HL-60 (cell line): Measurements from ENCODE around the gene IFITM1.

Experiments
- GABPA ChIP-seq: IDR thresholded peaks from 2 replicates; pipeline ENCODE4 v1.6.1; 2012; ENCODE audit warnings: low read depth
- POLR2AphosphoS5 ChIP-seq: IDR thresholded peaks from 2 replicates; pipeline ENCODE4 v1.6.1; 2012; ENCODE audit warnings: low read depth
- SPI1 ChIP-seq: IDR thresholded peaks from 2 replicates; pipeline ENCODE4 v1.6.1; 2012; ENCODE audit warnings: low read depth, mild to moderate bottlenecking, borderline replicate concordance
- TF ChIP-seq, protein P1 (sequence below): IDR thresholded peaks from one replicate; pipeline ENCODE4 v1.5.1; 2011; ENCODE audit warnings: low read length, control low read depth, inconsistent platforms; ENCODE audit not compliant: insufficient read depth
- TF ChIP-seq, protein P2 (sequence below): IDR thresholded peaks from 2 replicates; pipeline ENCODE4 v1.6.1; 2012; ENCODE audit warnings: low read depth; ENCODE audit not compliant: insufficient replicate concordance

DNA sequence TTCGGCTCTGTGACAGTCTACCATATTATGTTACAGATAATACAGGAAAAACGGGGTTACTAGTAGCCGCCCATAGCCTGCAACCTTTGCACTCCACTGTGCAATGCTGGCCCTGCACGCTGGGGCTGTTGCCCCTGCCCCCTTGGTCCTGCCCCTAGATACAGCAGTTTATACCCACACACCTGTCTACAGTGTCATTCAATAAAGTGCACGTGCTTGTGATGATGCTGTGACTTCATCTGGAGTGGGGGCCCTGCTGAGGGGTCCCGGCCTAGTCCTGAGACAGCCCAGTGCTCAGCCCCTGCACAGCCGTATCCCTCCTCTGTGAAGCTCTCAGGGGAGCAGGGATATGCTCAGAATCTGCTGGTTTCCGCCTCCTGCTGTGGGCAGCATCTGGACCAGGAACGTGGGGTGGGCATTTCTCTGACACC lies 1.2 kb downstream of the IFITM1 start:
- TF ChIP-seq, protein P1, sequence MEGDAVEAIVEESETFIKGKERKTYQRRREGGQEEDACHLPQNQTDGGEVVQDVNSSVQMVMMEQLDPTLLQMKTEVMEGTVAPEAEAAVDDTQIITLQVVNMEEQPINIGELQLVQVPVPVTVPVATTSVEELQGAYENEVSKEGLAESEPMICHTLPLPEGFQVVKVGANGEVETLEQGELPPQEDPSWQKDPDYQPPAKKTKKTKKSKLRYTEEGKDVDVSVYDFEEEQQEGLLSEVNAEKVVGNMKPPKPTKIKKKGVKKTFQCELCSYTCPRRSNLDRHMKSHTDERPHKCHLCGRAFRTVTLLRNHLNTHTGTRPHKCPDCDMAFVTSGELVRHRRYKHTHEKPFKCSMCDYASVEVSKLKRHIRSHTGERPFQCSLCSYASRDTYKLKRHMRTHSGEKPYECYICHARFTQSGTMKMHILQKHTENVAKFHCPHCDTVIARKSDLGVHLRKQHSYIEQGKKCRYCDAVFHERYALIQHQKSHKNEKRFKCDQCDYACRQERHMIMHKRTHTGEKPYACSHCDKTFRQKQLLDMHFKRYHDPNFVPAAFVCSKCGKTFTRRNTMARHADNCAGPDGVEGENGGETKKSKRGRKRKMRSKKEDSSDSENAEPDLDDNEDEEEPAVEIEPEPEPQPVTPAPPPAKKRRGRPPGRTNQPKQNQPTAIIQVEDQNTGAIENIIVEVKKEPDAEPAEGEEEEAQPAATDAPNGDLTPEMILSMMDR, result no peak
- TF ChIP-seq POLR2AphosphoS5, result no peak
- no peak for TF ChIP-seq SPI1
- TF ChIP-seq, protein P2, sequence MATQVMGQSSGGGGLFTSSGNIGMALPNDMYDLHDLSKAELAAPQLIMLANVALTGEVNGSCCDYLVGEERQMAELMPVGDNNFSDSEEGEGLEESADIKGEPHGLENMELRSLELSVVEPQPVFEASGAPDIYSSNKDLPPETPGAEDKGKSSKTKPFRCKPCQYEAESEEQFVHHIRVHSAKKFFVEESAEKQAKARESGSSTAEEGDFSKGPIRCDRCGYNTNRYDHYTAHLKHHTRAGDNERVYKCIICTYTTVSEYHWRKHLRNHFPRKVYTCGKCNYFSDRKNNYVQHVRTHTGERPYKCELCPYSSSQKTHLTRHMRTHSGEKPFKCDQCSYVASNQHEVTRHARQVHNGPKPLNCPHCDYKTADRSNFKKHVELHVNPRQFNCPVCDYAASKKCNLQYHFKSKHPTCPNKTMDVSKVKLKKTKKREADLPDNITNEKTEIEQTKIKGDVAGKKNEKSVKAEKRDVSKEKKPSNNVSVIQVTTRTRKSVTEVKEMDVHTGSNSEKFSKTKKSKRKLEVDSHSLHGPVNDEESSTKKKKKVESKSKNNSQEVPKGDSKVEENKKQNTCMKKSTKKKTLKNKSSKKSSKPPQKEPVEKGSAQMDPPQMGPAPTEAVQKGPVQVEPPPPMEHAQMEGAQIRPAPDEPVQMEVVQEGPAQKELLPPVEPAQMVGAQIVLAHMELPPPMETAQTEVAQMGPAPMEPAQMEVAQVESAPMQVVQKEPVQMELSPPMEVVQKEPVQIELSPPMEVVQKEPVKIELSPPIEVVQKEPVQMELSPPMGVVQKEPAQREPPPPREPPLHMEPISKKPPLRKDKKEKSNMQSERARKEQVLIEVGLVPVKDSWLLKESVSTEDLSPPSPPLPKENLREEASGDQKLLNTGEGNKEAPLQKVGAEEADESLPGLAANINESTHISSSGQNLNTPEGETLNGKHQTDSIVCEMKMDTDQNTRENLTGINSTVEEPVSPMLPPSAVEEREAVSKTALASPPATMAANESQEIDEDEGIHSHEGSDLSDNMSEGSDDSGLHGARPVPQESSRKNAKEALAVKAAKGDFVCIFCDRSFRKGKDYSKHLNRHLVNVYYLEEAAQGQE, result no peak
- TF ChIP-seq GABPA, result no peak
